ENCODE data around the gene NAT14. TPM values are rescaled to one million over a fixed set of nuclear protein-coding genes. Genes with fewer than 3 reads are reported as not detected.

The NAT14 gene
- total RNA-seq, 1 experiment from 2014 or later = 87.7 TPM

DNA sequence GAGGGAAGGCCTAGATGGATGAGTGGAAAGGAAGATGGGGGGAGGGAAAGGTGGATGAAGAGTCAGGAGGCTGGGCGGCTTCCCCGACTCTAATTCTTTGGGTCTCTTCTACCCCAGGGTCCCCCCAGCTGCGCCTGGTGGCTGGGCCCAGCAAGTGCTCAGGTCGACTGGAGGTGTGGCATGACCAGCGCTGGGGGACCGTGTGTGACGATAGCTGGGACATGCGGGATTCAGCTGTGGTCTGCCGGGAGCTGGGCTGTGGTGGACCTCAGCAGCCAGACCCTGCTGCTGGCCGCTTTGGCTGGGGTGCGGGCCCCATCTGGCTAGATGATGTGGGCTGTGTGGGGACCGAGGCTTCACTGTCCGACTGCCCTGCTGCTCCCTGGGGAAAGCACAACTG, 12.8 kb downstream of the NAT14 start (continued):
- no peak for TF ChIP-seq SMAD4 (CRISPR knock-in tag; IDR thresholded peaks at IDR 0.05)
- no peak for TF ChIP-seq PRRX2 (CRISPR knock-in tag; IDR thresholded peaks at IDR 0.05)
- no peak for TF ChIP-seq HMGA2 (CRISPR knock-in tag; IDR thresholded peaks at IDR 0.05)
- TF ChIP-seq, protein P1, sequence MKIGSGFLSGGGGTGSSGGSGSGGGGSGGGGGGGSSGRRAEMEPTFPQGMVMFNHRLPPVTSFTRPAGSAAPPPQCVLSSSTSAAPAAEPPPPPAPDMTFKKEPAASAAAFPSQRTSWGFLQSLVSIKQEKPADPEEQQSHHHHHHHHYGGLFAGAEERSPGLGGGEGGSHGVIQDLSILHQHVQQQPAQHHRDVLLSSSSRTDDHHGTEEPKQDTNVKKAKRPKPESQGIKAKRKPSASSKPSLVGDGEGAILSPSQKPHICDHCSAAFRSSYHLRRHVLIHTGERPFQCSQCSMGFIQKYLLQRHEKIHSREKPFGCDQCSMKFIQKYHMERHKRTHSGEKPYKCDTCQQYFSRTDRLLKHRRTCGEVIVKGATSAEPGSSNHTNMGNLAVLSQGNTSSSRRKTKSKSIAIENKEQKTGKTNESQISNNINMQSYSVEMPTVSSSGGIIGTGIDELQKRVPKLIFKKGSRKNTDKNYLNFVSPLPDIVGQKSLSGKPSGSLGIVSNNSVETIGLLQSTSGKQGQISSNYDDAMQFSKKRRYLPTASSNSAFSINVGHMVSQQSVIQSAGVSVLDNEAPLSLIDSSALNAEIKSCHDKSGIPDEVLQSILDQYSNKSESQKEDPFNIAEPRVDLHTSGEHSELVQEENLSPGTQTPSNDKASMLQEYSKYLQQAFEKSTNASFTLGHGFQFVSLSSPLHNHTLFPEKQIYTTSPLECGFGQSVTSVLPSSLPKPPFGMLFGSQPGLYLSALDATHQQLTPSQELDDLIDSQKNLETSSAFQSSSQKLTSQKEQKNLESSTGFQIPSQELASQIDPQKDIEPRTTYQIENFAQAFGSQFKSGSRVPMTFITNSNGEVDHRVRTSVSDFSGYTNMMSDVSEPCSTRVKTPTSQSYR (CRISPR knock-in tag; IDR thresholded peaks at IDR 0.05) = no peak
- TF ChIP-seq, protein P2, sequence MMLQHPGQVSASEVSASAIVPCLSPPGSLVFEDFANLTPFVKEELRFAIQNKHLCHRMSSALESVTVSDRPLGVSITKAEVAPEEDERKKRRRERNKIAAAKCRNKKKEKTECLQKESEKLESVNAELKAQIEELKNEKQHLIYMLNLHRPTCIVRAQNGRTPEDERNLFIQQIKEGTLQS (CRISPR knock-in tag; conservative IDR thresholded peaks at IDR 0.05) = no peak
- TF ChIP-seq, protein P3, sequence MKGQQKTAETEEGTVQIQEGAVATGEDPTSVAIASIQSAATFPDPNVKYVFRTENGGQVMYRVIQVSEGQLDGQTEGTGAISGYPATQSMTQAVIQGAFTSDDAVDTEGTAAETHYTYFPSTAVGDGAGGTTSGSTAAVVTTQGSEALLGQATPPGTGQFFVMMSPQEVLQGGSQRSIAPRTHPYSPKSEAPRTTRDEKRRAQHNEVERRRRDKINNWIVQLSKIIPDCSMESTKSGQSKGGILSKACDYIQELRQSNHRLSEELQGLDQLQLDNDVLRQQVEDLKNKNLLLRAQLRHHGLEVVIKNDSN (CRISPR knock-in tag; IDR thresholded peaks at IDR 0.05) = no peak

DNA sequence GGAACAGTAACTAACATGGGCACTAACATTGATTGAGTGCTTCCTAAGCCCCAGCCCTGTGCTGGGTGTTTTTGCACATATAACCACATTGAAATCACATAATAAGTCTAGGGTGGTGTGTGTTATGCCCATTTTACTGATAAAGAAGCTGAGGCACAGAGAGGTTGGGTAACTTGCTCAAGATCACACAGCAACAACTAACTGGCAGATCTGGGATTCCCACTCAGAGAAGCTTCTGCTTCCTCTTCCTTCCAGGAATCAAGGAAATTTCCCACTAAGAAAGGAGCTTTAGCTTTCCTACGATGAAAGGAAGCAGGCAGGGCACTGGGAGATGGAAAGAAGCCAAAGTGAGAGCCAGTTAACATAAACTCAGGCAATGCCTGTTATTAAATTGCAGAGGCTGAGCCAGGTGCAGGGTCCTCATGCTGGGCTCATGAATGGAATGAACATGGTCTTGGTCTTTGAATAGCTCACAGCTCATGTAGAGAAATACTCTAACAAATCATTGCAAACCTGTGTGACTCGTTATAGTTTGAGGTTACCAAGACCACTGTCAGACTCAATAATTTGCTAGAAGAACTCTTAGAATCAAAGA, 13.4 kb downstream of the NAT14 start:
- ChIA-PET CTCF (interaction anchor here (0.9 to 2.4 kb wide), 4 partner anchors 21 to 134 kb away, joined by 3 to 13 read pairs (median 4); no protein-coding TSS in a partner anchor), POLR2A (interaction anchor here (1.2 kb wide), 1 partner anchor 12 kb away, joined by 5 read pairs; no protein-coding TSS in a partner anchor)
- no peak overlapping the region for H3K4me3 Mint-ChIP-seq
- no peak for ATAC-seq
- TF ChIP-seq SOX15 (CRISPR knock-in tag; IDR thresholded peaks at IDR 0.05) (no peak), NFATC4 (CRISPR knock-in tag; IDR thresholded peaks at IDR 0.05) (no peak), JUN (CRISPR knock-in tag; IDR thresholded peaks at IDR 0.05) (no peak), ZNF219 (CRISPR knock-in tag; IDR thresholded peaks at IDR 0.05; ENCODE audit: borderline replicate concordance) (no peak), SMAD3 (CRISPR knock-in tag; IDR thresholded peaks at IDR 0.05; ENCODE audit: borderline replicate concordance) (no peak), CBFB (CRISPR knock-in tag; IDR thresholded peaks at IDR 0.05; ENCODE audit: low read depth) (no peak), IRF2 (CRISPR knock-in tag; IDR thresholded peaks at IDR 0.05; ENCODE audit: borderline replicate concordance, low read depth) (no peak), ATF1 (CRISPR knock-in tag; IDR thresholded peaks at IDR 0.05) (no peak), KAT7 (CRISPR knock-in tag; IDR thresholded peaks at IDR 0.05; ENCODE audit: borderline replicate concordance) (no peak), HMGA2 (CRISPR knock-in tag; IDR thresholded peaks at IDR 0.05) (no peak), TEAD4 (CRISPR knock-in tag; IDR thresholded peaks at IDR 0.05) (no peak)
- TF ChIP-seq, protein P4, sequence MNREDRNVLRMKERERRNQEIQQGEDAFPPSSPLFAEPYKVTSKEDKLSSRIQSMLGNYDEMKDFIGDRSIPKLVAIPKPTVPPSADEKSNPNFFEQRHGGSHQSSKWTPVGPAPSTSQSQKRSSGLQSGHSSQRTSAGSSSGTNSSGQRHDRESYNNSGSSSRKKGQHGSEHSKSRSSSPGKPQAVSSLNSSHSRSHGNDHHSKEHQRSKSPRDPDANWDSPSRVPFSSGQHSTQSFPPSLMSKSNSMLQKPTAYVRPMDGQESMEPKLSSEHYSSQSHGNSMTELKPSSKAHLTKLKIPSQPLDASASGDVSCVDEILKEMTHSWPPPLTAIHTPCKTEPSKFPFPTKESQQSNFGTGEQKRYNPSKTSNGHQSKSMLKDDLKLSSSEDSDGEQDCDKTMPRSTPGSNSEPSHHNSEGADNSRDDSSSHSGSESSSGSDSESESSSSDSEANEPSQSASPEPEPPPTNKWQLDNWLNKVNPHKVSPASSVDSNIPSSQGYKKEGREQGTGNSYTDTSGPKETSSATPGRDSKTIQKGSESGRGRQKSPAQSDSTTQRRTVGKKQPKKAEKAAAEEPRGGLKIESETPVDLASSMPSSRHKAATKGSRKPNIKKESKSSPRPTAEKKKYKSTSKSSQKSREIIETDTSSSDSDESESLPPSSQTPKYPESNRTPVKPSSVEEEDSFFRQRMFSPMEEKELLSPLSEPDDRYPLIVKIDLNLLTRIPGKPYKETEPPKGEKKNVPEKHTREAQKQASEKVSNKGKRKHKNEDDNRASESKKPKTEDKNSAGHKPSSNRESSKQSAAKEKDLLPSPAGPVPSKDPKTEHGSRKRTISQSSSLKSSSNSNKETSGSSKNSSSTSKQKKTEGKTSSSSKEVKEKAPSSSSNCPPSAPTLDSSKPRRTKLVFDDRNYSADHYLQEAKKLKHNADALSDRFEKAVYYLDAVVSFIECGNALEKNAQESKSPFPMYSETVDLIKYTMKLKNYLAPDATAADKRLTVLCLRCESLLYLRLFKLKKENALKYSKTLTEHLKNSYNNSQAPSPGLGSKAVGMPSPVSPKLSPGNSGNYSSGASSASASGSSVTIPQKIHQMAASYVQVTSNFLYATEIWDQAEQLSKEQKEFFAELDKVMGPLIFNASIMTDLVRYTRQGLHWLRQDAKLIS (CRISPR knock-in tag; IDR thresholded peaks at IDR 0.05; ENCODE audit: borderline replicate concordance) = no peak
- TF ChIP-seq, protein P1 (CRISPR knock-in tag; IDR thresholded peaks at IDR 0.05) = no peak
- TF ChIP-seq, protein P5, sequence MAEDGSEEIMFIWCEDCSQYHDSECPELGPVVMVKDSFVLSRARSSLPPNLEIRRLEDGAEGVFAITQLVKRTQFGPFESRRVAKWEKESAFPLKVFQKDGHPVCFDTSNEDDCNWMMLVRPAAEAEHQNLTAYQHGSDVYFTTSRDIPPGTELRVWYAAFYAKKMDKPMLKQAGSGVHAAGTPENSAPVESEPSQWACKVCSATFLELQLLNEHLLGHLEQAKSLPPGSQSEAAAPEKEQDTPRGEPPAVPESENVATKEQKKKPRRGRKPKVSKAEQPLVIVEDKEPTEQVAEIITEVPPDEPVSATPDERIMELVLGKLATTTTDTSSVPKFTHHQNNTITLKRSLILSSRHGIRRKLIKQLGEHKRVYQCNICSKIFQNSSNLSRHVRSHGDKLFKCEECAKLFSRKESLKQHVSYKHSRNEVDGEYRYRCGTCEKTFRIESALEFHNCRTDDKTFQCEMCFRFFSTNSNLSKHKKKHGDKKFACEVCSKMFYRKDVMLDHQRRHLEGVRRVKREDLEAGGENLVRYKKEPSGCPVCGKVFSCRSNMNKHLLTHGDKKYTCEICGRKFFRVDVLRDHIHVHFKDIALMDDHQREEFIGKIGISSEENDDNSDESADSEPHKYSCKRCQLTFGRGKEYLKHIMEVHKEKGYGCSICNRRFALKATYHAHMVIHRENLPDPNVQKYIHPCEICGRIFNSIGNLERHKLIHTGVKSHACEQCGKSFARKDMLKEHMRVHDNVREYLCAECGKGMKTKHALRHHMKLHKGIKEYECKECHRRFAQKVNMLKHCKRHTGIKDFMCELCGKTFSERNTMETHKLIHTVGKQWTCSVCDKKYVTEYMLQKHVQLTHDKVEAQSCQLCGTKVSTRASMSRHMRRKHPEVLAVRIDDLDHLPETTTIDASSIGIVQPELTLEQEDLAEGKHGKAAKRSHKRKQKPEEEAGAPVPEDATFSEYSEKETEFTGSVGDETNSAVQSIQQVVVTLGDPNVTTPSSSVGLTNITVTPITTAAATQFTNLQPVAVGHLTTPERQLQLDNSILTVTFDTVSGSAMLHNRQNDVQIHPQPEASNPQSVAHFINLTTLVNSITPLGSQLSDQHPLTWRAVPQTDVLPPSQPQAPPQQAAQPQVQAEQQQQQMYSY (CRISPR knock-in tag; IDR thresholded peaks at IDR 0.05) = no peak
- TF ChIP-seq, protein P6, sequence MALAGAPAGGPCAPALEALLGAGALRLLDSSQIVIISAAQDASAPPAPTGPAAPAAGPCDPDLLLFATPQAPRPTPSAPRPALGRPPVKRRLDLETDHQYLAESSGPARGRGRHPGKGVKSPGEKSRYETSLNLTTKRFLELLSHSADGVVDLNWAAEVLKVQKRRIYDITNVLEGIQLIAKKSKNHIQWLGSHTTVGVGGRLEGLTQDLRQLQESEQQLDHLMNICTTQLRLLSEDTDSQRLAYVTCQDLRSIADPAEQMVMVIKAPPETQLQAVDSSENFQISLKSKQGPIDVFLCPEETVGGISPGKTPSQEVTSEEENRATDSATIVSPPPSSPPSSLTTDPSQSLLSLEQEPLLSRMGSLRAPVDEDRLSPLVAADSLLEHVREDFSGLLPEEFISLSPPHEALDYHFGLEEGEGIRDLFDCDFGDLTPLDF (CRISPR knock-in tag; IDR thresholded peaks at IDR 0.05) = no peak
- peaks cover 8% of the 10 kb centered on the region for H3K9me3 Mint-ChIP-seq
- peaks cover 60% of the 10 kb centered on the region for H3K27me3 Mint-ChIP-seq (ENCODE audit: low read depth)
- H3K4me1 Mint-ChIP-seq = no peaks in the 10 kb centered on the region; the same call in 1 of the 2 replicates
- H3K36me3 Mint-ChIP-seq = peaks cover 4% of the 10 kb centered on the region
- H3K27ac Mint-ChIP-seq = no peak overlapping the region
- DNase-seq (ENCODE audit: low spot score) = no peak
